CD4-positive, alpha-beta memory T cell (primary cell): ENCODE data around the gene RXFP1. TPM values are rescaled to one million over a fixed set of nuclear protein-coding genes. Genes with fewer than 3 reads are reported as not detected.
A peak's percentile ranks its signal among the peaks of the same experiment; 100 is the strongest.

ENCODE experiments used
- CTCF ChIA-PET: fragments of 350-600 bp; sonication (Branson Sonifier 250); formaldehyde crosslinking; loops from one replicate; lab custom pipeline; 2021; ENCODE audit warnings: inconsistent platforms; ENCODE audit not compliant: partially characterized antibody; lab: Charles Lee
- POLR2A ChIA-PET: fragments of 350-600 bp; sonication (Branson Sonifier 250); formaldehyde crosslinking; loops from one replicate; lab custom pipeline; 2021; ENCODE audit not compliant: partially characterized antibody; lab: Charles Lee
- DNase-seq, 5 donors: peaks; one replicate each; pipeline versions ENCODE4 v3.0.0 to v3.0.0-alpha.2; 2020 to 2022; ENCODE audit warnings: mixed read lengths in 1 of 5
- H3K27ac ChIP-seq: one replicate; pipeline ENCODE4 v1.7.0; 2013; ENCODE audit warnings: low read depth, low read length
- H3K27me3 ChIP-seq: 2 replicates; pipeline ENCODE4 v1.7.0; 2013; ENCODE audit warnings: mild to moderate bottlenecking, low read length, moderate library complexity; ENCODE audit not compliant: insufficient read depth
- H3K36me3 ChIP-seq: 2 replicates; pipeline ENCODE4 v1.7.0; 2013; ENCODE audit warnings: mild to moderate bottlenecking, low read length, moderate library complexity; ENCODE audit not compliant: insufficient read depth
- H3K4me1 ChIP-seq: 2 replicates; pipeline ENCODE4 v1.7.0; 2013; ENCODE audit warnings: mild to moderate bottlenecking, low read length, moderate library complexity; ENCODE audit not compliant: insufficient read depth
- H3K4me3 ChIP-seq, 2 donors: one replicate each; pipeline ENCODE4 v1.7.0; 2013; ENCODE audit warnings: low read length in 2 of 2, mild to moderate bottlenecking in 1 of 2
- H3K9me3 ChIP-seq, 2 donors: one replicate each; pipeline ENCODE4 v1.7.0; 2013; ENCODE audit warnings: low read length in 2 of 2, control low read depth in 1 of 2; ENCODE audit not compliant: control insufficient read depth in 1 of 2
- H3K27ac Mint-ChIP-seq, 7 donors: one replicate each; pipeline ENCODE4 v1.8.0; 2020 to 2021; ENCODE audit warnings: mixed read lengths in 7 of 7, mild to moderate bottlenecking in 6 of 7, inconsistent platforms in 3 of 7, moderate library complexity in 3 of 7
- H3K27me3 Mint-ChIP-seq, 2 donors: one replicate each; pipeline ENCODE4 v1.8.0; 2020 to 2021; ENCODE audit warnings: mixed read lengths in 2 of 2
- H3K36me3 Mint-ChIP-seq, 2 donors: one replicate each; pipeline ENCODE4 v1.8.0; 2020 to 2021; ENCODE audit warnings: mixed read lengths in 2 of 2, inconsistent platforms in 1 of 2, mild to moderate bottlenecking in 1 of 2
- H3K4me1 Mint-ChIP-seq, 4 donors: one replicate each; pipeline ENCODE4 v1.8.0; 2020 to 2021; ENCODE audit warnings: mixed read lengths in 4 of 4, mild to moderate bottlenecking in 1 of 4
- H3K4me3 Mint-ChIP-seq, 8 donors: one replicate each; pipeline ENCODE4 v1.8.0; 2020 to 2021; ENCODE audit warnings: mixed read lengths in 8 of 8, mild to moderate bottlenecking in 7 of 8, moderate library complexity in 6 of 8, inconsistent platforms in 3 of 8
- H3K9me3 Mint-ChIP-seq, 8 donors: one replicate each; pipeline ENCODE4 v1.8.0; 2020 to 2021; ENCODE audit warnings: mixed read lengths in 8 of 8, mild to moderate bottlenecking in 5 of 8, inconsistent platforms in 3 of 8, moderate library complexity in 1 of 8
- intact Hi-C: fragments of 100-400 bp; cut with micrococcal nuclease; formaldehyde crosslinking; loops from one replicate; pipeline ENCODE4 v1.15.1; 2023
- polyA plus RNA-seq, 2 donors: library from polyadenylated mRNA; unstranded; fragments of 300-500 nt; fragmentation: Illumina TruSeq; gene quantifications; one replicate each; pipeline ENCODE4 v1.2.3, GENCODE V29; 2021
- total RNA-seq, 2 experiments: library from RNA; stranded (reverse); gene quantifications; one replicate each; pipeline ENCODE4 v1.2.3, GENCODE V29; 2021

Gene RXFP1
- total and polyA plus RNA-seq, 4 experiments from 2014 or later, result not detected

DNA sequence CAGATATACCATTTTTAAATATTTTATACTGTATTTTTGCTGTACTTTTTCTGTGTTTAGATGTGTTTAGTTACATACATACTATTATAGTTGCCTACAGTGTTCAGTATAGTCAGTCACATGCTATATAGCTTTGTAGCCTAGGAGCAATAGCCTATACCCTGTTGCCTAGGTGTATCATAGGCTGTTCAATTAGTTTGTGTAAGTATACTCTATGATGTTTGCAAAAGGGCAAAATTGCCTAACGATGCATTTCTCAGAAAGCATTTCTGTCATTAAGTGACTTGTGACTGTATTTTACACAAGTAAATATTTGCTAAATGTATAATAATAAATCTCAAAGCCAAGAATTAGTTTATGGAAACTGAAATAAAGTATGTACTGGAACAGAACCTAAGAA lies 159.9 kb downstream of the RXFP1 start:
- ChIA-PET CTCF (interaction anchor here (1.7 kb wide), 1 partner anchor 11 kb away, joined by 5 read pairs; no protein-coding TSS in a partner anchor), POLR2A (no interaction called here)
- H3K27me3 Mint-ChIP-seq, result no peaks in the 10 kb centered on the region
- Histone ChIP-seq H3K27me3 (no peaks in the 10 kb centered on the region), H3K4me1 (no peaks in the 10 kb centered on the region), H3K4me3 (no peak overlapping the region), H3K27ac (no peak overlapping the region), H3K36me3 (no peaks in the 10 kb centered on the region), H3K9me3 (no peaks in the 10 kb centered on the region)
- intact Hi-C loops, result no loop called here
- H3K36me3 Mint-ChIP-seq, result peaks cover 10 to 28% of the 10 kb centered on the region in 2 donors
- H3K9me3 Mint-ChIP-seq, result no peaks in the 10 kb centered on the region
- H3K4me1 Mint-ChIP-seq, result peaks cover 0 to 2% (median under 1%) of the 10 kb centered on the region in 4 donors
- no peak overlapping the region for H3K27ac Mint-ChIP-seq
- no peak for DNase-seq
- no peak overlapping the region for H3K4me3 Mint-ChIP-seq

DNA sequence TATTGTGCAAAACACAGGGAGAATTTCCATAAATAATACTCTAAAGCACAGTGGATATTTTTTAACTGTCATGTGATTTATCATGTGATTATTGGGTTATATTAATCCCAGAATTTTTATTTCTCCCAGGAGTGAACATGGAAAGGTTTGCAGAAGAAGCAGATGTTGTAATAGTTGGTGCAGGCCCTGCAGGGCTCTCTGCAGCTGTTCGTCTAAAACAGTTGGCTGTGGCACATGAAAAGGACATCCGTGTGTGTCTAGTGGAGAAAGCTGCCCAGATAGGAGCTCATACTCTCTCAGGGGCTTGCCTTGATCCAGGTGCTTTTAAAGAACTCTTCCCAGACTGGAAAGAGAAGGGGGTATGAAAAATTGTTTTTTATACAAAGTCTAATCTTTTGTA lies 160.4 kb downstream of the RXFP1 start:
- no peak for DNase-seq
- POLR2A ChIA-PET, result no interaction called here

DNA sequence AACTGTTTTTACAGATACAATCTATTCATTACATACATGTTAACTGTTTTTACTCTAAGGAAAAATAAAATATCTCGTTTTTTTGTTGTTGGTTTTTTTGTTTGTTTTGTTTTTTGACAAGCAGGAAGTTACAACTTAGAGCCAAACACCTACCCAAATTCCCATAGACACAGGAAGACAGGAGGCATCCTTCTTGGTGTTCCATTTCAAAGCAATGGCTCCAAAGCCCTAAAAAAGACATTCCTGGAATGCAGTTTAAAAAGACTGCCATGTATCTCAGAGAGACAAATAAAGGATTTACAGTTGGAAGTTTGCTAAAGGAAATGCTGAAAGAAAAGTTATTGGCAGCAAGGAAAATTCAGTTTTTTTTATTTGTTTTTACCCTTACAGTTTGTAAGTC lies 167.1 kb downstream of the RXFP1 start:
- Mint-ChIP-seq H3K27ac (no peak overlapping the region), H3K27me3 (no peaks in the 10 kb centered on the region), H3K4me1 (peaks cover 0 to 1% (median 0%) of the 10 kb centered on the region in 4 donors), H3K9me3 (no peaks in the 10 kb centered on the region), H3K4me3 (no peak overlapping the region), H3K36me3 (peaks cover 20 to 32% of the 10 kb centered on the region in 2 donors)
- CTCF ChIA-PET, result no interaction called here
- POLR2A ChIA-PET, result no interaction called here
- H3K27ac ChIP-seq, result no peak overlapping the region
- H3K4me1 ChIP-seq, result no peaks in the 10 kb centered on the region
- intact Hi-C loops, result no loop called here
- DNase-seq, result no peak
- H3K4me3 ChIP-seq, result no peak overlapping the region
- no peaks in the 10 kb centered on the region for H3K36me3 ChIP-seq
- no peaks in the 10 kb centered on the region for H3K27me3 ChIP-seq
- no peaks in the 10 kb centered on the region for H3K9me3 ChIP-seq

More for the DNA sequence above, 160.4 kb downstream of the RXFP1 start:
- H3K27me3 Mint-ChIP-seq, result no peaks in the 10 kb centered on the region
- no peaks in the 10 kb centered on the region for H3K36me3 ChIP-seq
- peak overlapping the region in 1 of 7 donors; percentile 3 for H3K27ac Mint-ChIP-seq
- intact Hi-C loops, result no loop called here
- H3K9me3 Mint-ChIP-seq, result no peaks in the 10 kb centered on the region
- H3K4me3 ChIP-seq, result no peak overlapping the region
- H3K4me3 Mint-ChIP-seq, result no peak overlapping the region
- H3K4me1 Mint-ChIP-seq, result peaks cover 0 to 2% (median under 1%) of the 10 kb centered on the region in 4 donors
- CTCF ChIA-PET, result no interaction called here
- H3K27me3 ChIP-seq, result no peaks in the 10 kb centered on the region
- peaks cover 10 to 32% of the 10 kb centered on the region in 2 donors for H3K36me3 Mint-ChIP-seq
- H3K9me3 ChIP-seq, result no peaks in the 10 kb centered on the region
- no peak overlapping the region for H3K27ac ChIP-seq
- H3K4me1 ChIP-seq, result no peaks in the 10 kb centered on the region

Other genes starting within 250 kb of the RXFP1 start
- gene C4orf46, start 150.0 kb downstream of the RXFP1 start, total RNA-seq, result 1 to 10 TPM; 4.0 to 4.4 TPM
- 1 to 10 TPM; 5.2 to 6.5 TPM for gene C4orf46, start 150.0 kb downstream of the RXFP1 start, polyA plus RNA-seq
- 10 to 100 TPM; 16.0 to 16.6 TPM for gene ETFDH, start 150.4 kb downstream of the RXFP1 start, total RNA-seq
- gene ETFDH, start 150.4 kb downstream of the RXFP1 start, polyA plus RNA-seq, result 1 to 10 TPM; 5.8 to 9.4 TPM
- gene PPID, start 201.5 kb downstream of the RXFP1 start, total RNA-seq, result 10 to 100 TPM; 30.2 to 32.0 TPM
- gene PPID, start 201.5 kb downstream of the RXFP1 start, polyA plus RNA-seq, result 10 to 100 TPM; 49.4 to 54.8 TPM
- 1 to 10 TPM; 8.1 to 9.4 TPM for gene FNIP2, start 247.1 kb downstream of the RXFP1 start, total RNA-seq
- gene FNIP2, start 247.1 kb downstream of the RXFP1 start, polyA plus RNA-seq, result 1 to 10 TPM; 2.4 to 4.7 TPM